DMS114 treated with DMSO at 0.1 percent for 48 hours (cell line): ENCODE results near the gene SMIM35.
"Not testable (repeated sequence)": the region's sequence is repeated elsewhere in the genome, so short reads cannot be mapped to it uniquely, and the experiment has no call there.

ENCODE experiments used
- DNase-seq: peaks from one replicate; lab custom pipeline; 2025; ENCODE audit not compliant: unreplicated experiment; lab: John Stamatoyannopoulos, UW

SMIM35 gene

GRCh38 chr11:117992136-117992535 lies 94.6 kb downstream of the SMIM35 start:
- no peak for DNase-seq

- DNase-seq: no peak
Measured at GRCh38 chr11:117989351-117990102, 97.2 kb downstream of the SMIM35 start.

DNA sequence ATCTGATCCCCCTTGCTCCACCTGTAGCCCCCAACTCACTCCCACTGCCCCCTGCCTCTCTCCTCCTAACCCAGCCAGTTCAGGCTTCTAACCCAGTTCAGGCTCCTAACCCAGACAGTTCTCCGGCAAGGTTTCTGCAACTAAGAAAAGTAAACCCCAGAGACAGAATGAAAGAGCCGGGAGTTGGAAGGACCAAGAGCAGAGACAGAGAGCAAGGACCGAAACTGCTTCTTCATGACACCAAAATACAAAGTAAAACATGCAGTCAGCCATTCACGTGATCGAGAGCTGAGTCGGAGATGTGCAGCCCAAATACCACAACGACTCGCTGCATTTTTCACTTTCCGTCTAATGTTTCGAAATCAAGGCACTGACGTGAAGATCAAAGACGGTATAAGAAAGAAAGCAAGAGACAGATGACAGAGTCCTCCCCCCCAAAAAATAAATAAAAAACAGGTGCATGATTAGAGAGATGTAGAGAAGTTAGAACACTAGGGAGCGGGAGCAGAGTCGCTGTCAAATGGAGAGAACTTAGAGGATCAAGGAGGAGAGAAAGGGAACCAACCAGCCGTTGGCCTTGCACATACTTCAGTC lies 99.7 kb downstream of the SMIM35 start:
- DNase-seq: no peak

DNA sequence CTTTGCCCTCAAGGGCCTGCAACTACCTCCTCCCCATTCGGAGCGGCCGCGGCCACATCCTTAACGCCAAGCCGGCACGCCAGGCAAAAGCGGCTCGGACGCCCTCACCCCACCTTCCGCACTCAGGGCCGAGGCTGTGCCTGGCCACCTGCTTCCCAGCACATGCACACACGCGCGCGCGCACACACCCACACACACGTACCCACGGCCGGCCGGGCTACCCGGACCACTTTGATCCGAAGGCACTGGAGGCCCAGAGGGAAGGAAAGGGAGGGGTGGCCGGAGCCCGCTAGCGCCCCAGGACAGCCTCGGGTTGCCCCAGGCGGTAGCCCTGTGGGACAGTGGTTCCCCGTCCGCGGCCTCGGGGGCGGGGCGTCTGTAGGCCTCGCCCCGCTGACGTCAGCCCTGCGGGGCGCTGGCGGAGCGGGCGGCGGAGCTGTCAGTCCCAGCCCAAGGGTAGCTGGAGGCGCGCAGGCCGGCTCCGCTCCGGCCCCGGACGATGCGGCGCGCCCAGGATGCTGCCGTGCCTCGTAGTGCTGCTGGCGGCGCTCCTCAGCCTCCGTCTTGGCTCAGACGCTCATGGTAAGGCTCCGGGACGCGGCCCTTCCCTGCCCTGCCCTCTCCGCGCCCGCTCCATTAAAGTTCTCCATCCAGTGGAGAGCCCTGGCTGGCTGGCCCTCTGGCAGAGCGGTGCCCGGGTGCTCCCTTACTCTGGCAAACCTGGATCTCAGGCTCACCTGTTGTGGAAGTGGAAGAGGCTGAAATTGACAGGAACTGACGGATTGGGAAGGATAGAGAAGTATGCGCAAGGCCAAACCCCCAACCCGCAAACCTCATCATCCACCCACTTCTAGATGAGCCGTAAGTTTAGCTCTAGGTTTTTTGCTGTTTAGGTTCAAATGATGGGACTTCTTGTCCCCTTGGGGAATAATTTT lies 100.5 kb downstream of the SMIM35 start, which contains the start of gene IL10RA:
IL10RA (plus strand) TSS at position 442 of the 935 bp plus-strand sequence; CDS start at position 516, 74 bp downstream.
- DNase-seq: peak; percentile 46

DNA sequence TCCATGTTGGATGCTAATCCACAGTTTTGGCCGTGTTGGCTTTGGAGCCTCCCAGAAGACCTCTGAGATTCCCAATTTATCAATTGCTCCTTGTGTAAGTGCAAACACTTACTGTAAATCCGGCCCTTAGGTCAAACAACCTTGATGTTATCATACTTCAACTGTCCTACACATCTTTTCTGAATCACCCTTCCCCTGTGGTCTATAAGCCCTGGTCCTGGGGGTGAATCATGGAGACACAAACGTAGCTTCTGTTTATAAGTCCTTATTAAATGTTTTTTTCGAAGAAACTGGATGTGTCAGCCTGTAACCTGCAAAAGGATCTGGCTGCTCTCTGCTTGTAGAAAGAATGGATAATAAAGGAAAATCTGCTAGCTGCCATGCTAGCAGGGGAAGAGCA lies 102.3 kb downstream of the SMIM35 start:
- DNase-seq: no peak

DNA sequence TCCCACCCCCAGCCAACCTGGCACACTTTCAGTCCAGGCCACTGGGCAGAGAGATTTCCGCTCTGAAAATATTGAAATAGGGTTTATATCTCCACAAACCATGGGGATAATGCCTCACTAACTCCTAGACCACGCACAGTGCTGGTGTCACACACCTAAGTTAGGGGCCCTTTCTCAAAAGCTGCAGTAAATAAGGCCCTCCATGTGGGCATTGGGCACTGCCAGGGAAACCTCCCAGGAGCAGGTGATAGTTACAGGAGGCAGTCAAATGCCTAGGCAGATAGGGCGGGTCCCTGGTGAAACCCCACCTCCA lies 103.6 kb downstream of the SMIM35 start:
- no peak for DNase-seq

DNA sequence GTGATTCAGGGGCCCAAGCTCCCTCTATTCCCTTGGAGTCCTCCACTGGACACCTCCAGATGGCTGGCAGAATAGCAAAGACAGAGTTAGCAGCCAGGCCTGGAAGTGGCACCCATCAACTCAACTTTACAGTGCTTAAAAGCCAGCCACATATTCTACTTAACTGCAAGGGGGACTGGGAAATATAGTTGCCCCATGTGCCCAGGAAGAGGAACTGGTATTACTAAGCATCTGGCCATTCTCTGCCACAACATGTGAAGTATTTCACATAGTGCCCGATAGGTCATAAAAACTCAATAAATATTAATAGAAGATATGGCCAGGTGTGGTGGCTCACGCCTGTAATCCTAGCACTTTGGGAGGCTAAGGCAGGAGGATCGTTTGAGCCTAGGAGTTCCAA lies 106.0 kb downstream of the SMIM35 start:
- DNase-seq: no peak

GRCh38 chr11:117980280-117980679 lies 106.5 kb downstream of the SMIM35 start:
- DNase-seq: no peak

GRCh38 chr11:117979481-117980211 lies 107.1 kb downstream of the SMIM35 start:
- DNase-seq: no peak

- no peak for DNase-seq
Measured at GRCh38 chr11:117978991-117979390, 107.8 kb downstream of the SMIM35 start.

DNA sequence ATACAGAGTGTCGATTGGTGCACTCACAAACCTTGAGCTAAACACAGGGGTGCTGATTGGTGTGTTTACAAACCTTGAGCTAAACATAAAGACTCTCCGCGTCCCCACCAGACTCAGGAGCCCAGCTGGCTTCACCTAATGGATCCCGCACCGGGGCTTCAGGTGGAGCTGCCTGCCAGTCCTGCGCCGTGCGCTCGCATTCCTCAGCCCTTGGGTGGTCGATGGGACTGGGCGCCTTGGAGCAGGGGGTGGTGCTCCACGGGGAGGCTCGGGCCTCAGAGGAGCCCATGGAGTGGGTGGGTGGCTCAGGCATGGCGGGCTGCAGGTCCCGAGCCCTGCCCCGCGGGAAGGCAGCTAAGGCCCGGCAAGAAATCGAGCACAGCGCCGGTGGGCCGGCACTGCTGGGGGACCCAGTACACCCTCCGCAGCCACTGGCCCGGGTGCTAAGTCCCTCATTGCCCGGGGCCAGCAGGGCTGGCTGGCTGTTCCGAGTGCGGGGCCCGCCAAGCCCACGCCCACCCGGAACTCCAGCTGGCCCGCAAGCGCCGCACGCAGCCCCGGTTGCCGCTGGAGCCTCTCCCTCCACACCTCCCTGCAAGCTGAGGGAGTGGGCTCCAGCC lies 108.4 kb downstream of the SMIM35 start:
- not testable (repeated sequence) for DNase-seq

GRCh38 chr11:117977612-117978264 lies 109.0 kb downstream of the SMIM35 start:
- not testable (repeated sequence) for DNase-seq

DNA sequence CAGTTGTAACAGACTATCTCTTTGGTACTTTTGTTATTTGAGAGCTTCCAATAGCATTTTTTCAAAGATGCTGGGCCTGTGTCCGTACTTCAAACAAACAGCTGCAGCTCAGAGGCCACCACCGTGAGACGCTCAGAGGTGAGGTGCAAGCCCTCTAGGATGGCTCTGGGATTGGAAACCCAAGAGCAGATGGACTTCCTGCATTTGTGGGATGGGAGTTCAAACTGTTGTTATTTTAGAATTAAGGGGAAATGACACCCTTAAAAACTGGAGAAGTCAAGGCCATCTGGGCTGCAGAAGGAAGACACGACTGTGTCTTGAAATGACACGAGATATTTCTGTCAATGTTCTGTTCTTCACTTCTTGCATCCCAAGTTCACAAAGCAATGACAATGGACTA lies 109.7 kb downstream of the SMIM35 start:
- DNase-seq: no peak

DNA sequence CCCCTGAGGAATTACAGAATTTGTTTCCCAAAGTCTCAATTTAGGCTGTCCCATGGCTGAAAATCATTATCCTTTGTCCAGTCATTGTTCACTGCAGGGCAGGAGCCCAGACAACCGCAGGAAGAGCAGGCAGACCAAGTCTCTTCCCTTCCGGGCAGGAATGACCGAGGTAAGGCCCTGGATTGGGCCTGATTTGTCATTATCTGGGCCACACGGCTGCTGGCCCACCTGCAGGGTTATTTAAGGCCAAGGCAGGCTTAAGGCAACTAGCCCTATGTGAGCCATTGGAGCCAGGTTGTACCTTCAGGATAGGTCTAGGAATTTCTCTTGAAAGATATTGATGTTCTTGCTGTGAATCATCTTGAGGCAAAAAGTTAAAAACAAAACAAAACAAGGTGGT lies 110.3 kb downstream of the SMIM35 start:
- DNase-seq: no peak

DNA sequence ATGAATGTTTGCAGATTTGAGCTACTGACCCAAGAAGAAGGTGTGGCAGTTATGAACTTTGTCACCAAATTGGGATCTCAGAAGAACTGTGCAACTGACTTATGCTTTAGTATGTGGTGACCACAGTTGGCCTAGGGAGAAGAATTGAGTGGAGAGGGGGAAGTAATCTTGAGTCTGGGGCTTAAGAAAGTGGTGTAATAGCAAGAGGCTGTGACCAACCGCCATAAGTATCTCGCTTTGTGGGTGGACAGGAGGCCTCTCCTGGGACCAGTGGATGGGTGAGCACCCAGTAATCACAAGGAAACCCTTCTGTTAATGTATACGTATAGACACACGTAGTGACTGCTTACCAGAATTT lies 113.3 kb downstream of the SMIM35 start:
- no peak for DNase-seq

- DNase-seq: no peak
Measured at GRCh38 chr11:117972629-117973502, 113.9 kb downstream of the SMIM35 start.

DNA sequence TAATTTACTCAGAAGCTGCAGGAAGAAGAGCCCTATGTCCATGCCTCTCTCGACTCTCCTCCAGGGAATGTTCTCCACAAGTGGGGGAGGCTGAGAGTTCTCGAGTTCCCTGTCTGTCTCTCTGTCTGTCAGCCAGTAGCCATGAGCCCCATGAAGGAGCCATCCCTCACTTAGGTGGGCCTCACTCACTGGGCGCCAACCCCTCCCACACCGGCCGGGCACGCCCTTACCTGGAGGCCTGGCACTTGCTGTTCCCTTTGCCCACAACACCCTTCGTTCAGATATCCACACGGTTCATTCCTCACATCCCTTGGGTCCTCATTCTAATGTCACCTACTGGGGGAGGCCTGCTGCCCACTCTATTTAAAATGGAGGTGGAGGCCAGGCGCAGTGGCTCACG lies 114.7 kb downstream of the SMIM35 start:
- no peak for DNase-seq

- no peak for DNase-seq
Measured at GRCh38 chr11:117970400-117971024, 116.3 kb downstream of the SMIM35 start.
